ENCODE measurements around the gene LINC01488. TPM values are rescaled to one million over a fixed set of nuclear protein-coding genes. Genes with fewer than 3 reads are reported as not detected.

The LINC01488 gene
- total RNA-seq, 1 donor from 2014 or later: not detected

GRCh38 chr11:69494851-69495250 lies 13.4 kb downstream of the LINC01488 start:
- no peak for FAIRE-seq
- Histone ChIP-seq H3K36me3 (ENCODE audit: control insufficient read depth, insufficient read depth, low read length) (no peaks in the 10 kb centered on the region), H3K4me3 (ENCODE audit: low read depth, low read length) (no peak overlapping the region), H3K27me3 (ENCODE audit: control insufficient read depth, insufficient read depth, low read length) (peaks cover 1% of the 10 kb centered on the region)
- DNase-seq (ENCODE audit: low read depth): no peak
- TF ChIP-seq CTCF (IDR thresholded peaks at IDR 0.05; ENCODE audit: insufficient read depth, low read length, severe bottlenecking): no peak

DNA sequence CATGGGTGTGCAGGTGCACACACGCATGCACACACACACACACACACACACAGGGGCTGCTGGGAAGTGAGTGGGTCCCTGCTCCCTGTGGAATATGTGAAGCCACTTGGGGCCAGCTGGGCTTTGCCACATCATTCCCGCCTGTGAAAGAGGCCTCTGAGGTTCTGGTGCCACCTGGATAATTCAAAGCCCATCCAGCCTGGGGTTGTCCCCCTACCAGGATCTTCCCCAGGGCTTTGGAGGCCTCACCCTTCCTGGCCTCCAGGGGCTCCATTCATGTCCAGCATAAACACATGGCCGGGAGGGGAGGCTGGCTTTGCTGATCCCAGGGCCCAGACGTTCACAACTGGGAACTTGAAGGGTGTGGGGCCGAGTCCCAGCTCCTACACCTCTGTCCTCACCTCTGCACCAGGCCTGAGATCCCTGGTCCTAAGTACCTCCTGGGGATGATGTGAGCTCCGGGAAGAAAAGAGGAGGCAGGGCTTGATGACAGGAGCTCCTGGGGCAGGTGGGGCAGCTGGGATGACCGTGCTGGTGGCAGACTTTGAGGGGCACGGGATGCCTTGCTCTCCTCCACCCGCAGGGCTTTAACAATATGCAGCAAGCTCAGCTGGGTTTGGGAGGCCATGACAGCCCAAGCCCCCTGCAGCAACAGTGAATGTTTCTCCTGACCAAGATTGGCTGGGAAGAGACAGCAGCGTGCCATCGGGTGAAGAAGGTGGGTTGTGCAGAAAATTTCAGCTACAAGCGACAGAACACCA lies 14.2 kb downstream of the LINC01488 start:
- no peaks in the 10 kb centered on the region for H3K36me3 ChIP-seq (ENCODE audit: control insufficient read depth, insufficient read depth, low read length)
- DNase-seq (ENCODE audit: low read depth) (no peak), FAIRE-seq (no peak)
- TF ChIP-seq CTCF (IDR thresholded peaks at IDR 0.05; ENCODE audit: insufficient read depth, low read length, severe bottlenecking): no peak
- H3K27me3 ChIP-seq (ENCODE audit: control insufficient read depth, insufficient read depth, low read length): peaks cover 1% of the 10 kb centered on the region
- no peak overlapping the region for H3K4me3 ChIP-seq (ENCODE audit: low read depth, low read length)

DNA sequence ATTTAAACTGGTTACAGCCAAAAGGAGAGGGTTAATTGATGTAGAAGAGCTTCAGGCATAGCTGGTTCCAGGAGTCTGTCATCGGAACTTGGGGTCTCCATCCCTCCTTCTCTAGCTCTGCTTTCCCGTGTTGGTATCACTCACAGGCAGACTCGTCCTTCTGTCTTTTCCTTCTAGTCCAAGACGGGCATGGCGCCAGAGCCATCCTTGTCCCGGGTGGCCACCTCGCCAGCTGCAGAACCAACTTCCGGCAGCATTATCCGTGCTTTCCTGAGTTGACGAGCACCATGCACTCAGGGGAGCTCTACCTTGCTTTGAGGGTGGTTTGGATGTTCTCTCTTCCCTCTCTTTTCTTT lies 14.7 kb downstream of the LINC01488 start:
- FAIRE-seq (peak; percentile 75), DNase-seq (ENCODE audit: low read depth) (no peak)
- Histone ChIP-seq H3K4me3 (ENCODE audit: low read depth, low read length) (no peak overlapping the region), H3K36me3 (ENCODE audit: control insufficient read depth, insufficient read depth, low read length) (no peaks in the 10 kb centered on the region), H3K27me3 (ENCODE audit: control insufficient read depth, insufficient read depth, low read length) (peaks cover 1% of the 10 kb centered on the region)
- no peak for TF ChIP-seq CTCF (IDR thresholded peaks at IDR 0.05; ENCODE audit: insufficient read depth, low read length, severe bottlenecking)

DNA sequence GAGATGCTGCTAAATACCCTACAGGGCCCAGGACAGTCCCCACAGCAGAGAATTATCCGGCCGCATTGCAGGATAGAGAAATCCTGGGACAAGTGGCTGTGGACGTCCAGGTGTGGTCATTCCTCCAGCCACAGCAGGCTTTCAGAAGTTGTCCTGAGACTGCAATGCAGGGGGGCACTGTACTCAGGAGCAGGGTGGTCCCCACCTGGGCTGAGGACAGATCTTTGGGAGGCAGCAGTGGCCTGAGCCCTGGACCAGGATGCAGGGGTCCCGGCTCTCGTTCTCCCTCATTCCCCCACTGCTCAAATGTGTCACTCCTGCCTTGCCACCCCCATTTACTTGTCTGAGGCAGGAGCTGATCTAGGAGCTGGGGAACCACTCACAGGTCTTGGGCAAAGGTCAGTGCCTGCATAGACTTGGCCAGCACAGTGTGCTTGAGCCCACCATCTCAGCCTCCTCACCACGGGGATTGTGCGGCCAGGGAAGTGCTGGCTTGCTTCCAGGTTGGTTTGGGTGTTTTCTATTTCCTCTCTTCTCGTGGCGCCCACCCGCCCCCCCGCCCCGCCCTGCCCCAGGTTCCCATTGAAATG lies 15.3 kb downstream of the LINC01488 start:
- Histone ChIP-seq H3K4me3 (ENCODE audit: low read depth, low read length) (no peak overlapping the region), H3K27me3 (ENCODE audit: control insufficient read depth, insufficient read depth, low read length) (peaks cover 1% of the 10 kb centered on the region), H3K36me3 (ENCODE audit: control insufficient read depth, insufficient read depth, low read length) (no peaks in the 10 kb centered on the region)
- no peak for TF ChIP-seq CTCF (IDR thresholded peaks at IDR 0.05; ENCODE audit: insufficient read depth, low read length, severe bottlenecking)
- no peak for FAIRE-seq
- DNase-seq (ENCODE audit: low read depth): no peak

- DNase-seq (ENCODE audit: low read depth): peak; percentile 41
- FAIRE-seq: no peak
- H3K27me3 ChIP-seq (ENCODE audit: control insufficient read depth, insufficient read depth, low read length): peaks cover 1% of the 10 kb centered on the region
- TF ChIP-seq CTCF (IDR thresholded peaks at IDR 0.05; ENCODE audit: insufficient read depth, low read length, severe bottlenecking): no peak
- no peaks in the 10 kb centered on the region for H3K36me3 ChIP-seq (ENCODE audit: control insufficient read depth, insufficient read depth, low read length)
- H3K4me3 ChIP-seq (ENCODE audit: low read depth, low read length): no peak overlapping the region
Measured at GRCh38 chr11:69497221-69497787, 15.8 kb downstream of the LINC01488 start.
